SK-N-MC (cell line): Measurements from ENCODE around the gene IFITM2.
"Not testable (repeated sequence)": the region's sequence is repeated elsewhere in the genome, so short reads cannot be mapped to it uniquely, and the experiment has no call there.

Source experiments
- EZH2 ChIP-seq: fragments of 200-600 bp; sonication (generic); IDR thresholded peaks from one replicate; pipeline ENCODE4 v1.6.1; 2017; ENCODE audit warnings: antibody characterized with exemption
- FOXP2 ChIP-seq: optimal IDR thresholded peaks from 2 replicates; pipeline ENCODE3; 2011; ENCODE audit warnings: mild to moderate bottlenecking, moderate library complexity; ENCODE audit not compliant: insufficient read depth; ENCODE audit errors: extremely low read length, control extremely low read depth
- POLR2AphosphoS5 ChIP-seq: IDR thresholded peaks from 2 replicates; pipeline ENCODE4 v1.6.1; 2012; ENCODE audit warnings: mild to moderate bottlenecking, low read depth, low read length, borderline replicate concordance

- TF ChIP-seq EZH2, POLR2AphosphoS5, FOXP2: not testable (repeated sequence)
Measured at GRCh38 chr11:318405-319120, 10.9 kb downstream of the IFITM2 start.
